A549 (cell line): Measurements from ENCODE around the gene B3GALT6. TPM values are rescaled to one million over a fixed set of nuclear protein-coding genes. Genes with fewer than 3 reads are reported as not detected.

Source experiments
- ATAC-seq, 2 experiments: fragments of 200-7000 bp in 1 of 2; fragments of >200 bp in 1 of 2; cut with Nextera tagmentation in 1 of 2; cut with Tn5 transposase in 1 of 2; 3 replicates each; pipeline versions ENCODE4 v1.8.0 to v1.9.1; 2018 to 2020; ENCODE audit warnings: mild to moderate bottlenecking in 1 of 2, moderate library complexity in 1 of 2
- CTCF ChIA-PET: fragments of 300-600 bp; sonication (Branson Sonifier 250); formaldehyde crosslinking; extraction: SDS; loops from one replicate; lab custom pipeline; 2021; ENCODE audit warnings: antibody characterized with exemption, inconsistent platforms; lab: Yijun Ruan, JAX
- POLR2A ChIA-PET: fragments of 350-600 bp; formaldehyde crosslinking; extraction: SDS; loops from one replicate; lab custom pipeline; 2021; ENCODE audit warnings: antibody characterized with exemption, inconsistent platforms; lab: Yijun Ruan, JAX
- DNase-seq, 2 experiments: peaks; one replicate each; pipeline versions ENCODE4 v3.0.0 to v3.0.0-alpha.2; 2011 to 2016; ENCODE audit warnings: low read depth in 1 of 2, low spot score in 1 of 2
- FAIRE-seq: peaks from 2 replicates; lab custom pipeline; 2011; peaks lifted over from hg19 to GRCh38; lab: Jason Lieb, UNC
- H3K27ac ChIP-seq, 2 experiments: fragments of >200 bp; sonication (Bioruptor Twin); formaldehyde crosslinking; 3 replicates each; pipeline ENCODE4 v1.5.1; 2016 to 2017
- H3K4me1 ChIP-seq: fragments of >200 bp; sonication (Bioruptor Twin); formaldehyde crosslinking; 3 replicates; pipeline ENCODE4 v1.6.1; 2016
- H3K4me2 ChIP-seq: fragments of >200 bp; sonication (Bioruptor Twin); formaldehyde crosslinking; 3 replicates; pipeline ENCODE4 v1.6.1; 2016
- H3K4me3 ChIP-seq: fragments of >200 bp; sonication (Bioruptor Twin); formaldehyde crosslinking; 3 replicates; pipeline ENCODE4 v1.5.1; 2016
- H3K9me3 ChIP-seq: fragments of >200 bp; sonication (Bioruptor Twin); formaldehyde crosslinking; 3 replicates; pipeline ENCODE4 v1.6.1; 2016
- E2F6 ChIP-seq: IDR thresholded peaks from 2 replicates; pipeline ENCODE4 v1.6.1; 2012; ENCODE audit warnings: low read depth, borderline replicate concordance
- FOSB ChIP-seq: fragments of 250-450 bp; sonication (Bioruptor Pico); IDR thresholded peaks from 2 replicates; pipeline ENCODE4 v1.5.0; 2020; ENCODE audit warnings: mild to moderate bottlenecking, moderate library complexity
- FOSL2 ChIP-seq, 2 experiments: fragments of 450-650 bp in 1 of 2; fragments of >200 bp in 1 of 2; sonication (Bioruptor Twin) in 1 of 2; formaldehyde crosslinking; IDR thresholded peaks; 2 replicates each; pipeline versions ENCODE4 v1.5.0 to v1.6.1; 2016 to 2020; ENCODE audit warnings: mild to moderate bottlenecking in 1 of 2, moderate library complexity in 1 of 2
- HDAC2 ChIP-seq: fragments of 200-600 bp; sonication (generic); IDR thresholded peaks from 2 replicates; pipeline ENCODE4 v1.6.1; 2016
- HES2 ChIP-seq: fragments of >200 bp; sonication (Bioruptor Twin); formaldehyde crosslinking; IDR thresholded peaks from 2 replicates; pipeline ENCODE4 v1.6.1; 2016
- HEYL ChIP-seq: fragments of 250-450 bp; sonication (Bioruptor Pico); IDR thresholded peaks from 2 replicates; pipeline ENCODE4 v1.8.0; 2021; ENCODE audit warnings: mild to moderate bottlenecking, moderate library complexity
- HMGXB4 ChIP-seq: fragments of 250-450 bp; sonication (Bioruptor Pico); IDR thresholded peaks from 2 replicates; pipeline ENCODE4 v1.5.0; 2021; ENCODE audit warnings: mild to moderate bottlenecking, moderate library complexity, borderline replicate concordance
- HOXA7 ChIP-seq: fragments of 250-450 bp; sonication (Bioruptor Pico); IDR thresholded peaks from 2 replicates; pipeline ENCODE4 v1.5.0; 2020; ENCODE audit warnings: mild to moderate bottlenecking, moderate library complexity
- JUN ChIP-seq, 2 experiments: fragments of >200 bp; sonication (Bioruptor Twin); formaldehyde crosslinking; IDR thresholded peaks; 2 replicates in 1 of 2; 3 replicates in 1 of 2; pipeline ENCODE4 v1.6.1; 2016 to 2017
- JUNB ChIP-seq: fragments of >200 bp; sonication (Bioruptor Twin); formaldehyde crosslinking; IDR thresholded peaks from 2 replicates; pipeline ENCODE4 v1.6.1; 2016
- KDM1A ChIP-seq: fragments of 200-600 bp; sonication (generic); IDR thresholded peaks from 2 replicates; pipeline ENCODE4 v1.6.1; 2016; ENCODE audit warnings: low read depth, mild to moderate bottlenecking
- MAFK ChIP-seq: fragments of 450-650 bp; IDR thresholded peaks from 2 replicates; pipeline ENCODE4 v1.6.1; 2014; ENCODE audit not compliant: partially characterized antibody
- MAX ChIP-seq: IDR thresholded peaks from 2 replicates; pipeline ENCODE4 v1.6.1; 2012
- NFE2L2 ChIP-seq: fragments of 150-350 bp; conservative IDR thresholded peaks from 2 replicates; pipeline ENCODE4 v1.6.1; 2014; ENCODE audit warnings: low read length
- NR3C1 ChIP-seq: fragments of >200 bp; sonication (Bioruptor Twin); formaldehyde crosslinking; IDR thresholded peaks from 3 replicates; pipeline ENCODE4 v1.6.1; 2017
- RAD21 ChIP-seq, 2 experiments: fragments of >200 bp in 1 of 2; sonication (Bioruptor Twin) in 1 of 2; formaldehyde crosslinking in 1 of 2; IDR thresholded peaks in 1 of 2; conservative IDR thresholded peaks in 1 of 2; 2 replicates in 1 of 2; 3 replicates in 1 of 2; pipeline ENCODE4 v1.6.1; 2012 to 2018; ENCODE audit warnings: inconsistent platforms in 1 of 2
- RARB ChIP-seq: fragments of 250-450 bp; sonication (Bioruptor Pico); IDR thresholded peaks from 2 replicates; pipeline ENCODE4 v1.8.0; 2021; ENCODE audit warnings: mild to moderate bottlenecking, moderate library complexity
- REST ChIP-seq: fragments of 200-600 bp; sonication (generic); IDR thresholded peaks from 2 replicates; pipeline ENCODE4 v1.6.1; 2016; ENCODE audit warnings: antibody characterized with exemption, mild to moderate bottlenecking, moderate library complexity
- RFX5 ChIP-seq: fragments of 450-650 bp; IDR thresholded peaks from 2 replicates; pipeline ENCODE4 v1.7.1; 2014; ENCODE audit warnings: antibody characterized with exemption, mild to moderate bottlenecking, moderate library complexity
- RNF2 ChIP-seq: fragments of 200-600 bp; sonication (generic); IDR thresholded peaks from 2 replicates; pipeline ENCODE4 v1.6.1; 2016; ENCODE audit warnings: low read depth, mild to moderate bottlenecking, antibody characterized with exemption, moderate library complexity, borderline replicate concordance
- SREBF2 ChIP-seq: fragments of 450-650 bp; IDR thresholded peaks from 2 replicates; pipeline ENCODE4 v1.6.1; 2014; ENCODE audit warnings: mild to moderate bottlenecking, moderate library complexity
- ZFP36 ChIP-seq: fragments of 450-650 bp; IDR thresholded peaks from 2 replicates; pipeline ENCODE4 v1.6.1; 2014; ENCODE audit warnings: borderline replicate concordance; ENCODE audit not compliant: partially characterized antibody
- ZNF302 ChIP-seq: fragments of 250-450 bp; sonication (Bioruptor Pico); IDR thresholded peaks from 2 replicates; pipeline ENCODE4 v1.9.0; 2021; ENCODE audit warnings: inconsistent platforms, mild to moderate bottlenecking, moderate library complexity
- WGBS: methylation state at CpG from one replicate; pipeline ENCODE4 v1.1.6; 2017; ENCODE audit errors: missing lambda C conversion rate; 5-methylcytosine and 5-hydroxymethylcytosine counted together
- polyA plus RNA-seq, 4 experiments: library from polyadenylated mRNA; depleted of rRNA in 3 of 4; stranded (reverse); fragments of >200 nt; fragmentation: RNase III in 1 of 4; extraction: RNeasy Plus Mini Kit Qiagen cat#74134 plus additional on column Dnase treatment in 1 of 4; gene quantifications; 2 replicates in 3 of 4; 3 replicates in 1 of 4; pipeline ENCODE4 v1.2.3, GENCODE V29; 2011 to 2017
- TF ChIP-seq, protein P1 (sequence below): fragments of >200 bp; sonication (Bioruptor Twin); formaldehyde crosslinking; IDR thresholded peaks from 3 replicates; pipeline ENCODE4 v1.5.1; 2016

The B3GALT6 gene
- polyA plus RNA-seq, 2 of the 4 experiments (the other 2 are of a cell fraction) = 12.5 to 12.9 TPM

DNA sequence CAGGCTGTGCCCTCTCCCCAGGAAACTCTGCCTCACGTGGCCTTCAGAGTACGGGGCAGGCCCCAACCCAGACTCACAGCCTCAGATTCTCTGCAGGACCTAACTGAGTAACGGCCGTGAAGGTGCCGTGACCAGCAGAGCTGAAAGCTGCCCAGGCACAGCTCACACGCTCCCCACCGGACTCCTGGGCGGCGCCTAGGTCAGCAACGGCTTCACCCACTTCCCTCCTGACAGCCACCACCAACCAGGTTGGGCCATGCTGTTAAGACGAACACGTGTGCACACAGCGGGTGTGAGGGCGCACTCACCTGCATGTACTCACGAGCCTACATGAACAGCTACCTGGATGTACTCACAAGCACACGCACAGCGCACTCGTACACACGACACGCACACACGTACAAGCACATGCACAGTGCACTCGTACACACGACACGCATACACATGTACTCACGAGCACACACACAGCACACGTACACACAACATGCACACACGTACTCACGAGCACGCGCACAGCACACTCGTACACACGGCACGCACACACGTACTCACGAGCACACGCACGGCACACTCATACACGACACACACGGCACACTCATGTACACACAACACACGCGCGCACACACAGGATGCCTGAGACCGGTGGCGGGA, 9.3 kb upstream of the B3GALT6 start:
- Histone ChIP-seq H3K4me2 (no peak overlapping the region), H3K4me1 (no peaks in the 10 kb centered on the region), H3K9me3 (no peaks in the 10 kb centered on the region), H3K27ac (no peak overlapping the region), H3K4me3 (no peak overlapping the region)
- FAIRE-seq = no peak
- 99% methylated on average over 32 of the region's 44 CpGs for WGBS
- CTCF ChIA-PET = interaction anchor here (0.9 to 1.7 kb wide), 2 partner anchors 100 to 101 kb away, joined by 4 read pairs; no protein-coding TSS in a partner anchor
- DNase-seq = no peak
- no peak for ATAC-seq
- POLR2A ChIA-PET = no interaction called here
- TF ChIP-seq, protein P1, sequence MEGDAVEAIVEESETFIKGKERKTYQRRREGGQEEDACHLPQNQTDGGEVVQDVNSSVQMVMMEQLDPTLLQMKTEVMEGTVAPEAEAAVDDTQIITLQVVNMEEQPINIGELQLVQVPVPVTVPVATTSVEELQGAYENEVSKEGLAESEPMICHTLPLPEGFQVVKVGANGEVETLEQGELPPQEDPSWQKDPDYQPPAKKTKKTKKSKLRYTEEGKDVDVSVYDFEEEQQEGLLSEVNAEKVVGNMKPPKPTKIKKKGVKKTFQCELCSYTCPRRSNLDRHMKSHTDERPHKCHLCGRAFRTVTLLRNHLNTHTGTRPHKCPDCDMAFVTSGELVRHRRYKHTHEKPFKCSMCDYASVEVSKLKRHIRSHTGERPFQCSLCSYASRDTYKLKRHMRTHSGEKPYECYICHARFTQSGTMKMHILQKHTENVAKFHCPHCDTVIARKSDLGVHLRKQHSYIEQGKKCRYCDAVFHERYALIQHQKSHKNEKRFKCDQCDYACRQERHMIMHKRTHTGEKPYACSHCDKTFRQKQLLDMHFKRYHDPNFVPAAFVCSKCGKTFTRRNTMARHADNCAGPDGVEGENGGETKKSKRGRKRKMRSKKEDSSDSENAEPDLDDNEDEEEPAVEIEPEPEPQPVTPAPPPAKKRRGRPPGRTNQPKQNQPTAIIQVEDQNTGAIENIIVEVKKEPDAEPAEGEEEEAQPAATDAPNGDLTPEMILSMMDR = no peak
- TF ChIP-seq RAD21 (conservative IDR thresholded peaks at IDR 0.05 in 1 of 2, IDR thresholded peaks at IDR 0.05 in 1 of 2) = no peak
- TF ChIP-seq E2F6 = no peak
- no peak for TF ChIP-seq MAFK
- TF ChIP-seq KDM1A = no peak
- no peak for TF ChIP-seq HDAC2
- no peak for TF ChIP-seq RFX5
- no peak for TF ChIP-seq FOSB (CRISPR knock-in tag)
- no peak for TF ChIP-seq RARB (CRISPR knock-in tag)
- TF ChIP-seq HES2 = no peak
- no peak for TF ChIP-seq HMGXB4 (CRISPR knock-in tag)
- no peak for TF ChIP-seq JUN (IDR thresholded peaks at IDR 0.05)

GRCh38 chr1:1223321-1223720, 8.7 kb upstream of the B3GALT6 start:
- CTCF ChIA-PET = interaction anchor here (0.9 to 1.7 kb wide), 2 partner anchors 101 to 102 kb away, joined by 4 read pairs; no protein-coding TSS in a partner anchor
- DNase-seq = no peak
- TF ChIP-seq NFE2L2 (no peak), HES2 (no peak), KDM1A (no peak), ZNF302 (CRISPR knock-in tag) (no peak), SREBF2 (no peak), FOSL2 (IDR thresholded peaks at IDR 0.05) (no peak), FOSL2 (CRISPR knock-in tag; IDR thresholded peaks at IDR 0.05) (no peak), REST (no peak), HEYL (CRISPR knock-in tag) (no peak), HOXA7 (no peak), MAFK (no peak), ZFP36 (no peak), JUNB (no peak), MAX (no peak), RNF2 (no peak), NR3C1 (no peak)
- Histone ChIP-seq H3K27ac (no peak overlapping the region), H3K4me1 (no peaks in the 10 kb centered on the region), H3K4me3 (no peak overlapping the region), H3K9me3 (no peaks in the 10 kb centered on the region), H3K4me2 (no peak overlapping the region)
- no peak for ATAC-seq
- POLR2A ChIA-PET = no interaction called here
- no peak for FAIRE-seq
- WGBS = 97% methylated on average over 6 of the region's 15 CpGs
